ENCODE results near the gene AARS1.
"Not testable (repeated sequence)": the region's sequence is repeated elsewhere in the genome, so short reads cannot be mapped to it uniquely, and the experiment has no call there.

DNA sequence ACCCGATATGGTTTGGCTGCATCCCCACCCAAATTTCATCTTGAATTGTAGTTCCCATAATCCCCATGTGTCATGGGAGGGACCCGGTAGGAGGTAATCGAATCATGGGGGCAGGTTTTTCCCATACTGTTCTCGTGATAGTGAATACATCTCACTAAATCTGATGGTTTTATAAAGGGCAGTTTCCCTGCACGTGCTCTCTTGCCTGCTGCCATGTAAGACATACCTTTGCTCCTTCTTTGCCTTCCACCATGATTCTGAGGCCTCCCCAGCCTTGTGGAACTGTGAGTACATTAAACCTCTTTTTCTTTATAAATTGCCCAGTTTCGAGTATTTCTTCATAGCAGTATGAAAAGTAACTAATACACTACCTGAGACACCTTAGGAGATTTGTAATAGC is 82.9 kb downstream of the AARS1 start:
- TF ChIP-seq BHLHE40 (IDR thresholded peaks at IDR 0.05; ENCODE audit: low read depth, low read length): not testable (repeated sequence)
- TF ChIP-seq, protein P1, sequence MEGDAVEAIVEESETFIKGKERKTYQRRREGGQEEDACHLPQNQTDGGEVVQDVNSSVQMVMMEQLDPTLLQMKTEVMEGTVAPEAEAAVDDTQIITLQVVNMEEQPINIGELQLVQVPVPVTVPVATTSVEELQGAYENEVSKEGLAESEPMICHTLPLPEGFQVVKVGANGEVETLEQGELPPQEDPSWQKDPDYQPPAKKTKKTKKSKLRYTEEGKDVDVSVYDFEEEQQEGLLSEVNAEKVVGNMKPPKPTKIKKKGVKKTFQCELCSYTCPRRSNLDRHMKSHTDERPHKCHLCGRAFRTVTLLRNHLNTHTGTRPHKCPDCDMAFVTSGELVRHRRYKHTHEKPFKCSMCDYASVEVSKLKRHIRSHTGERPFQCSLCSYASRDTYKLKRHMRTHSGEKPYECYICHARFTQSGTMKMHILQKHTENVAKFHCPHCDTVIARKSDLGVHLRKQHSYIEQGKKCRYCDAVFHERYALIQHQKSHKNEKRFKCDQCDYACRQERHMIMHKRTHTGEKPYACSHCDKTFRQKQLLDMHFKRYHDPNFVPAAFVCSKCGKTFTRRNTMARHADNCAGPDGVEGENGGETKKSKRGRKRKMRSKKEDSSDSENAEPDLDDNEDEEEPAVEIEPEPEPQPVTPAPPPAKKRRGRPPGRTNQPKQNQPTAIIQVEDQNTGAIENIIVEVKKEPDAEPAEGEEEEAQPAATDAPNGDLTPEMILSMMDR (IDR thresholded peaks at IDR 0.05): not testable (repeated sequence)

All from A549 (cell line).